Stimulated activated CD4-positive, alpha-beta T cell treated with anti-CD3 and anti-CD28 coated beads, TNF-alpha, amount 100 ng/mL, for 24 hours (primary cell): ENCODE results near the gene SLC16A9.

Experiments
- DNase-seq, 3 experiments: peaks; one replicate each; pipeline ENCODE4 v3.0.0-alpha.2; 2020; ENCODE audit warnings: low read depth in 3 of 3

Gene SLC16A9

DNA sequence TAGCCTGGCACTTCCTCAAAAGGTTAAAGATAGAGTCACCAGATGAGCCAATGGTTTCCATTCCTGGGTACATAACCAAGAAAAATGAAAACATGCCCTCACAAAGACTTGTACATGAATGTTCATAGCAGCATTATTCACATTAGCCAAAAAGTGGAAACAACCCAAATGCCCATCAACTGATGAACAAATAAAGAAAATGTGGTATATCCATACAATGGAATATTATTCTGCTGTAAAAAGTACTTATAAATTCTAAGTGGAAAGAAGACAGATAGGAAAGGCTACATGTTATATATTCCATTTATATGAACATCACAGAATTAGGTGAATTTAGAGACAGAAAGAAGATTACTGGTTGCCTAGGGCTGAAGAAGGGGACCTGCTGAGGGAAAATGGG lies 10.7 kb upstream of the SLC16A9 start:
- no peak for DNase-seq

DNA sequence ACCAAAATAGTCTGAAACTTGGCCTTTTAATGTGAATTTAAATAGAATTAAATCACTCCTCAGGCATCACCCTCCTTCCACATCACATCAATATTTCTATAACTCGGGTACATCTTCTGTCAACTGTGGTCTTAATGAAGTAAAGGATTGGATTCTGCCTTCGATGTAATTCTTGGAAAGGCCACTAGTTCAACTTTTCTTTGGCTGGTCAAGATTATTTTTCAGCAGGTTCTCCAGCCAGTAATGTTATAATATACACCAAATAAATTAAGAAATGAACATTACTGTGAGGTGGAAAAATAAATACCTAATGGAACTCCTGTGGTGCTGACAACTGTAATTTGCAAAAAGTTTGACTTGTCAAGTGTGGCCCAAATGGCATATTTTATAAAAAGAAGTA lies 9.7 kb upstream of the SLC16A9 start:
- no peak for DNase-seq

DNA sequence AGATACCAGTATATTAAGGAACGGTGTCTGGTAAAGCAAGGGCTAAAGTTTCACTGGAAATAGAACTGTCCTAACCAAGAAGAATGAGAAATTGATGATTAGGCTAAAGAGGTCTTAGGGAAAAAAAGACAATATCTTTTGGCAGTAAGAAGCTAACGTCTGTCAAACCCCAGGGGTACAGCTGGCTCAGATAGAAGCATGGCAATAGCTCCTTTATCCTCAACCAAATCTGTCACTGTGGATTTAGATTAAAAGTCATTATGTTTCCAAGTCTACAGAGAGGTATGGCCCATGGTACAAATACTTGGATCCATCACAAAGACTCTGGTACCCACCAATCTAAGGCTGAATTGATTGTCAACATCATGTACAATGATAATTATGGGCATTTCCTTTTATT lies 8.6 kb upstream of the SLC16A9 start:
- no peak for DNase-seq

DNA sequence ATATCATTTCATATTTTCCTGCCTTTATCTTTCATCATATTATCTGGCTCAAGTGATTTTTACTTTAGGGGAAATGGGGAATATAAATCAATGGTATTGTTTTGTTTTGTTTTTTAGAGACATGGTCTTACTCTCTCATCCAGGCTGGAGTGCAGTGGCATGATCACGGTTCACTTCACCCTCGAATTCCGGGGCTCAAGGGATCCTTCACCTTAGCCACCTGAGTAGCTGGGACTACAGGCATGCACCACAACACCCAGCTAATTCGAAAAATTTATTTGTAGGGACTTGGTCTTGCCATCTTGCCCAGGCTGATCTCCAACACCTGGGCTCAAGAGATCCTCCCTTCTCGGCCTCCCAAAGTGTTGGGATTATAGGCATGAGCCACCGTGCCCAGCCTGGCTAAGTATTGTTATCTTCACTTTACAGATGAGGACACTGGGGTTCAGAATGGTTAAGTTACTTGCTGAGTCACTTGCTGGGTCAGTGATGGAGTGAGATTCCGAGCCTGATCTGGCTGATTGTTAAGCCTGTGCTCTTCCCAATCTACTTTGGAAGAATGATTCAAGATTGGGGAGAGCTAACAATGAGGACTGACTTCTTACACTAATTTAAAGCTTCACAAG lies 3.7 kb upstream of the SLC16A9 start:
- DNase-seq: no peak

DNA sequence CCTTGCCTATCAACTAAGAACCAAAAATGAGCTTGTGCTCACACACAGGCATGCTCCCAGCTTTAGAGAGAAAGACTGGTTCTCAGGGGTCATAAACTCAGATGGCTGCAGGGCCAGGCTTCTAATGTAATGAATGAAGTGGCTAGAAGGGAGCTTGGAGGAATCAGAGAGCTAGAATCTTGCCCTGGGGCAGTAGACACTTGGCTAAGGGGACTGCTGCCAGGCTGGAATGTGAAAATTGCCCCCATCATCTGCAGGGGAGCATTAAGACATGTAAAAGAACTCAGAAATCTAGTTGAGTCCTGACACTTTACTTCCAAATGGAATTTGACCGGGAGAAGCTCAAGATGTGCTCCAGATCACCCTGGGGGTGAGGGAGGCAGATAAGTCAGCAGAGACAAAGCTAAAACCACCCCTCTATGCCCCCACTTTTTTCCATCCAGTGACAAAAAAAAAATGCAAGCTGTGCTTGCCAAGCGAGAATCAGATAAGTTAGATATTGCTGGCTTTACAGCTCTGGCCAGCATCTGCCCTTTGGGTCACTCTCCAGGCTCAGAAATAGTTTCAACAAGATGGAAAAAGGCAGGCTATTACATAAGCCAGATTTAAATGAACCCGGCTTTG lies 2.3 kb upstream of the SLC16A9 start:
- DNase-seq: no peak

DNA sequence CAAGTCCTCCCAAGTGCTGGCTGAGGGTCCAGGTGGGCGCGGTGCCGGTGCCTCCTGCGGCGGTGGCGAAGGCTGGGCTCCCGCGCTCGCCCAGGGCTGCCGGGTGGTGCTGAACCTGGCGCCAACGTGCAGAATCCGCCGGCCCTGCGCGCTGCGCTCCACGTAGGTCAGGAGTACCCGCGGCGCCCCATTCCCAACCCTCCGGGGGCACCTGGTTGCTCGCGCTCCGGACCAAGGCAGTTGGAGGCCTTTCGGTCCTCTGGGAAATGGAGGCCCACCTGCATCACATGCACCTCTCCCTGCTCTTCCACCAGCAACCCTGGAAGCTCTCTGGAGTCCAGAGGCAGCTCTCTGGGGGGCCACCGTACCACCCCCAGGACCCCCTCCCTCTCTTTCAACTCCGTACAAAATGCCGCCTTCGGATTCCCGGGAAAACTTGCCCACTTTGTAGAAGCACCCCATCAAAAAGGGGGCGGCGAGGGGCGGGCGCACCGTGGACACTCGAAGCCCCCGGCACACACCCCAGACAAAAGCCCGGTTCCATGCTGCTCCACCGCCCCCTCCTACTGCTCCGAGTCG lies 745 bp downstream of the SLC16A9 start:
- no peak for DNase-seq

DNA sequence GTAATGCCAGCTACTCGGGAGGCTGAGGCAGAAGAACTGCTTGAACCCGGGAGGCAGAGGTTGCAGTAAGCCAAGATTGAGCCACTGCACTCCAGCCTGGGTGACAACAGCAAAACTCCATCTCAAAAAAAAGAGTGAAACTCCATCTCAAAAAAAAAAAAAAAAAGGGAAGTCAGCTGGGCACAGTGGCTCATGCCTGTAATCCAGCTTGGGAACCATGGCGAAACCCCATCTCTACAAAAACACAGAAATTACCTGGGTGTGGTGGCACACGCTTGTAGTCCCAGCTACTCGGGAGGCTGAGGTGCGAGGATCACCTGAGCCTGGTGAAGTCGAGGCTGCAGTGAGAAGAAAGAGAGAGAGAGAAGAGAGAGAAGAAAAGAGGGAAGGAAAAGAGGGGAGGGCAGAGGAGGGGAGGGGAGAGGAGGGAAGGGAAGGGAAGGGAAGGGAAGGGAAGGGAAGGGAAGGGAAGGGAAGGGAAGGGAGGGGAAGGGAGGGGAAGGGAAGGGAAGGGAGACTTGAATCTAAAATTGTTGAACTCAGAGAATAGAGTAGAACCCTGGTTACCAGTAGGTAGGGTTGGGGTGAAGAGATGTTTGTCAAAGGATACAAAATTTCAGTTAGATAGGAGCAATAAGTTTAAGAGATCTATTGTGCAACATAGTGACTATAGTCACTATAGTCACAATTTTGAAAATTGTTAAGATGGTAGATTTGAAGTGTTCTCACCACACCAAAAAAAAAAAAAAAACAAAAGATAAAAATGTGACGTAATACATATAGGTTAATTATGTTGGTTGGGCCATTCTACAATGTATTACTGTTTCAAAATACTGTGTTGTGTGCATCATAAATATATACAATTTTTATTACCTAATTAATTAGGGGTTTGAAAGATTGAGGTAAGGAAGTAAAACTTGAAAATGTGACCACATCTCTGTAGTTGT lies 2.5 kb downstream of the SLC16A9 start:
- DNase-seq: no peak

DNA sequence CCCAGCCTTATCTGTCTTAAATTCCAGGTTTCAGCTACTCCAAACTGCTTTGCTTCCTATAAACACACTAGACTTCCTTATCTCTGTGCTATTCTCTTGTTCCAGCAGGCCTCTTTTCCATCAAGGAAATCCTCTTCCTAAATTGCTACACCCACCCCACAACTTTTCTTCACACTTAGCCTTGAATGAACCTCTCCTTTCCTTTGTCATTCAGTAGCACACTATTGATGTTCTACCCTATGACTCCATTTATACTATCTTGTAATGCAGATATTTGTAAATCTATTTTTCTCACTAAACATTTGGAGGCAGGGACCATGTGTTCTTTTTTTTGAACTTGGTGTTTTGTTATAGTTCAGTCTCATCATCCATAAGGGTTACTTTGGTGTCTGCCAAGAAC lies 3.7 kb downstream of the SLC16A9 start:
- no peak for DNase-seq

DNA sequence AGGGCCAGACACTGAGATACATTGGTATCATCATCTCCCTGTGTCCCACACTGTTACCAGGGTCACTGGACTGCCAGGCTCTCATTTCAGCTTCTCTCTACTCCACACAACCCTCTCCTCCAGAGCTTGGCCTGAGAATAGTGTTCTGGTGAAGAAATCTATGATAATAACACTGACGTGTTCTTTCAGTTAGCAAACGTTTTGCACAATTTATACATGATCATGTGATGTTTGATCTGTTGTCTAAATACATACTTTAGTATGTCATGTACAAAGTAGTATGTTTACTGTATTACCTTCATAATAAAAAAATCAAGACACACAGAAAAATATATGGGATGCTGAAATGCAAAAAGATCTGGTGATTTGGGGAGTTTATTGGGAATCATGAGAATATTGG lies 5.0 kb downstream of the SLC16A9 start:
- no peak for DNase-seq

DNA sequence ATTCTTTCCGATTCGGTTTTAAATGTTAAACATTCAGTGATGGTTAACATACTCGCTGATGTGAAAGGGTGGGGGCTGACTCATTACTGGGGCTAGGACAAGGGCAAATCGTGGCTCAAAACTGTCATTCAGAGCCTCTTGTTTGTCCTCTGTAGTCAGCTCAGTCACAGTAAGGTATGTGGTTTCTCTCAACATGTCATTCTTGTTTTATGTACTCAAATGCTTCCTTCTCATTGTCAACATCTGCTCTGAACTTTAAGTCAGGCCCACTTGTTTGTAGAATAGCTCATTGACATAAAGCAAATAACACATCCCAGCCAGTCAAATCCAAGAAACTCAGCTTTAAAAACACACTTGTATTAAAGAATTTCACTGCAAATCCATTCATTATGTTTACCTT lies 7.3 kb downstream of the SLC16A9 start:
- no peak for DNase-seq

DNA sequence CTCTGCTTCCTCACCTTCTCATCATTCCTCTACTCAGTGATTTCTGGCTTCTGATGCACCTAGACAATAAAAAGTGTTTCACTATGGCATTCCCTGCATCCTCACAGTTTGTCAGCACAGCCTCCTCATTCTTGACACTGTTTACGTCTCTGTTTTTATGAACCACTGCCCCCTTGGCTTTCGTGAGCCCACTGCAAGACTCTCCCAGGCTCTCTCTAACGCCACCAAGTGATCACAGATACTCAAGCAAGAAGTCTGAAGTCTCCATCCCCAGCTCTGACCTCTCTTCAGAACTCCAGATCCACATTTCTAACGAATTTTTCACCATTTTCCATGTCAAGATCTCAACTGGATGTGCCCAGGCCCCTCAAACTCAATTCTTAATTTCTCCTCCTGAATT lies 8.9 kb downstream of the SLC16A9 start:
- no peak for DNase-seq

DNA sequence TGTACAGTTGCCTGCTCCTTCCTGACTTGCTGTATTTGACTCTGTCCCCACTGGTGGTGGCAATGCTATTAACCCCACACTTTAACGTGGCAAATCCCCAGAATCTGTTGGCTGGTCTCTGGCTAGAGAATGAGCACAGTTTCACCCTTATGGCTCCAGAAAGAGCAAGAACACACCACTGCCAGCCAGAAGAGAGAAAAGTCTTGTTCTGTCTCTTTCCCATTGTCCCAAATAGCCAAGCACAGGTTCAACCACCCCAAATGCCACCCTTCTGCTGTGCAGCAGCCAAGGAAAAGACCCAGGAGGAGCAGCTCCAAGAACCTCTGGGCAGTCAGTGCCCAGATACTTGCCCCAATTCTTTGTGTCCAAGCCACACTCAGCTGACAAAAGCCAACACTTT lies 11.3 kb downstream of the SLC16A9 start:
- DNase-seq: no peak

DNA sequence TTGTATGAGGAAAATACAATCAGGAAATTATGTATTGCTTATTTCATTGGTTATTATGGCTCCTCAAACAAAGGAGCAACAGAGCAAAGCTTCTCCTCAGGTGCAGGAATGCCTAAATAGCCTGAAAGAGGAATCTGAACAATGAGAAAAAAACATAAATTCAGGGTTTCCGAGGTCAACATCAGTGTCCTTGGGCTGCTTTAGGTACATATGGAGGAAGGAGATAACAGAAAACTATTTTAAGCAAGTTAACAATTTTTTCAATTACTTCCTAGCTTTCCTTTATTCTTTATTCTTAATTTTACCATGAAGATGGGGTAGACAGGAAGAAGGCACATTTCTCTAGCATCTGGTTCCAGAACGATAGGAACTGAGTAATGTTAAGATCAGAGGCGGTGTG lies 14.0 kb downstream of the SLC16A9 start:
- no peak for DNase-seq

DNA sequence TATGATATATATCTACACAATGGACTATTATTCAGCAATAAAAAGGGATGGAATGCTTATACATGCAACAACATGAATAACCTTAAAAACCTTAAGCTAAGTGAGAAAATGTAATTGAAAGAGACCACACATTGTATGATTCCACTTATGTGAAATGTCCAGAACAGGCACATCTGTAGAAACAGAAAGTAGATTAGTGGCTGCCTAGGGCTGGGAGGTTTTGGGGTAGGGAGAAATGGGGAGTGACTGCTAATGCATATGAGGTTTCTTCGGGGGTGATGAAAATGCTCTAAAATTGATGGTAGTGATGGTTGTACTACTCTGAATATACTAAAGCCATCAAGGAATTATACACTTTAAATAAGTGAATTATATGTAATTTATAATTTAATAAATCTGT lies 14.7 kb downstream of the SLC16A9 start:
- DNase-seq: no peak

DNA sequence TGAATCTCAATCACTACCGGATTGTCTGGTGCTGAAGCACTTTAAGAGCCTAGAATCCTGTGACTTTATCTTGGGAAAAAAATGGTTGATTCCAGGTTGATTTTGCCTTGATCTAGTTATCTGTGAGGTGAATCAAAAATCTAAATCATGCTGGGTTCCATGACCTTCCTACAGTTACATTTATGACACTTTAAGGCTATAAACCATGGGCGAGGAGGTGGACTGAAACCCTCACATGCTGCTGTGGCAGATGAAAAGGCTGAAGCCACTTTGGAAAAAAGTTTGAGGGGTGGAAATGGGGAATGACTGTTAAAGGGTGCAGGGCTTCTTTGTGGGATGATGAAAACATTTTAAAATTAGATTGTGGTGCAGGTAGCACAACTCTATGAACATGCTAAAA lies 17.5 kb downstream of the SLC16A9 start:
- DNase-seq: no peak

DNA sequence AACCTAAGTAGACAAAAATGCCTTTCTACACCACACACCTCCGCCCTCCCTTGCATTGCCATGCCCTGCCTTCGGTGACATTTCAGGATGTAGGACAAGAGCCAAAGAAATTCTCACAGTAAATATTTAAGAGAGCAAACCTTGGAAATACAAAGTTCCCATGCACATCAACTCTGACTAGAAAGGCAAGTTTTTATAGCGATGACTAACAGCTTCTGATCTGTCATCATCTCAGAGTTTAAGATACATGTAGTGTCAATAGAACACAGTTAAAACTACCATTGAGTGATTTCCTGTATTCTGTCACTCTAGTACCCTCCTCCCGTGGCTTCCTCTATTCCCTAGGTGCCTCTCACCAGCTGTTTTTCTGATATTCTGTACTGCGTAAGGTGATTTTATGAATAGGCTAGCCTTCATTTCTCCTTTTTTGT lies 20.7 kb downstream of the SLC16A9 start:
- no peak for DNase-seq

DNA sequence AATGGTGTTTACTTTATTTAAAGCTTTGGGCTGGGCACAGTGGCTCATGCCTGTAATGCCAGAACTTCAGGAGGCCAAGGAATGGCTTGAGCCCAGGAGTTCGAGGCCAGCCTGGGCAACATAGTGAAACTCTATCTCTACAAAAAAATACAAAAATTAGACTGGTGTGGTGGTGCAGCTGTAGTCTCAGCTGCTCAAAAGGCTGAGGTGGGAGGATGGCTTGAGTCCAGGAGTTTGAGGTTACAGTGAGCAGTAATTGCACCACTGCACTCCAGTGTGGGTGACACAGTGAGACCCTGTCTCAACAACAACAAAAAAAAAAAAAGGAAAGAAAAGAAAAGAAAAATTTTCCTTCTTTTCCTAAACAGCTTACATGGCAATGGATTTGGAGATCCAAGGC lies 22.0 kb downstream of the SLC16A9 start:
- DNase-seq: no peak

DNA sequence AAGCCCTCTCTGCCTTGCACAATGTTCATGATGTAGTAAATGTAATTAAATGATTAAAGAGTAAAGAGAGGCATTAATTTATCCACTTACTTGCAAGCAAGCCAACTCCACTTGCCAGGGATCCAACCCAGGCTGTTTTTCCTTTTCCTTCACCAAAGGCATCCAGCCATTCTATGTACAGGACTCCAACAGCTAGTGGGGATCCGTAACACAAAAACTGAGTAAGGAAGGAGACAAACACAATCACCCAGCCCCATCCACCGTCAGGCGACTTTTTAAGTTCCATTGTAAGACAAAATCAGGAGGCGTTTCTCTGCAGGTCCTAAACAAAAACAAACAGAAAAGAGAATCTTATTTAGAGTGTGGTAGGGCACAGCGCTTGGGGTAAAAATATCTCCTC lies 25.6 kb downstream of the SLC16A9 start:
- no peak for DNase-seq

DNA sequence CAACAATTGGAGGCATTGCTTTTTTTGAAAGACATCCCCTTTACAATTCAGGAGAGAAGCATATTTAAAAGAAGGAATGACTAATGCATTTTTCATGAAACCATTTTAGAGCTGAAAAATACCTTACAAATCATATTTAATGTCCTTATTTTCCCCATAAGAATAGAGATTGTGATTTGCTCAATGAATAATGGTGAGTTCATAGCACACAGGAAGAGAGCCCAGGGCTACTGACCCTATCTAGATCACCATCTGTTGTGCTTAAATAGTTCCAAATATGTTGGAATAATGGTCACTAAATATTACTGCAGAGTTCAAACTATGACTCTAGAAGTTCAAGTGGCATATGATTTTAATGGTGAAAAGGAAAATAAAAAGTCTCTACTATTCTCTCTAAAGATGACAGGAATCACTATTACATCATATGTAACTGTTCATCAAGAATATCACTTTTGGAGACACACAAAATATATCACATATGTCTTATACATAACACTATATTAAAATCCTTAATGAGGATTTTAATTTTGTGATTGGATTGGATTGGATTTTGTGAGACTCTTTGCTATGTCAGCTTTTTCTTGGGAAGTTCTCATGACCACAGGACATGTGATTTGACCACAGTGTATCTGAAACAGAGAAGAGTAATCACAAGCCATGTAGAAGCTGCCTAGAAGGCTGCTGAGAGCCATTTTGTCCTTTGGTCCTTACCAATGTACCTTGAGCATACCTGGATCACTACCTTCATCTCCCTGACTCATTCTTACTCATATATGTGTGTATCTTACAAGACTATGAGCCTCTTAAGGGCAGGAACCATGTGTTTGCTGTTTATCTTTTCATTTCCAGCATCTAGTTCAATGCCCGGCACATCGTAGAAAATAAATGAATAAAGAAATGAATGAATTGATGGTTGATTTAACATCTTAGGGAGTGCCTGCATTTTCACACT lies 26.4 kb downstream of the SLC16A9 start:
- DNase-seq: no peak

DNA sequence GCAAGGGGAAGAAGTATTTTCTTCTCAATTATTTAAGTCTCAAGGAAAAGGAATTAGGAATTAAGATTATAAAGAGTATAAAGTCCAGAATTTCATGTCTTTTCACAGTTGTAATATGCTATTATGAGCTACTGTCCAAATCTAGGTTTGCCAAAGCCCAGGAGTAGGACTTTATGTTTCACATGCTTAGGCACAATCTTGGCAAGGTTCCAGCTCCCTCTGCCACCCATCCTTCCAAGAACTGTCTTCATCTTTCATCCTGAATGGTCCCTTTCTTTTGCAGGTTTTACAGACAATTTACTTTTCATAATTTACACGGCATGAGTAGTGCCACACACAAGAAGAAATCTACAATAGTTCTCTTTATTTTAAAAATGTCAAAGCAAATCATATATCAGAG lies 29.5 kb downstream of the SLC16A9 start:
- DNase-seq: no peak

DNA sequence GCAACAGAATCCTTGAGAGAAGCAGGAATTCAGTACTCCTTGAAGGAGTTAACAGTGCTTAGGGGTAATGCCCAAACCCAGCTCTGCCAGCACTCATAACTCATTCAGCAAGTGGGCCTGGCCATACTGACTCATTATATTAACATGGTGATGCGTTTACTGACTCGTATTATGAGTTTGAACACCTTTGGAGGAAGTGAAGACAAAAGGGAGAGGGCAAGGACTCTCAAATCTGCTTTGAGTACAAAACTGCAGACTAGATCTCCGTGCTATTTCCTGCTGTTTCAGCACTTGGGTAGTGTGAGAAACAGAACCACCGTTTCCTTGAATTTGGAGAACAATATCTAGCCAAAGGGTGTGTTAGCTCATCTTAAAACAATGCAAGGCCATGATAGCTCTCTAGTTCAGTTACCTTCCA lies 30.8 kb downstream of the SLC16A9 start:
- DNase-seq: no peak
